Midbrain (tissue), 1 donor: Measurements from ENCODE around the gene PI4KA.
"Not testable (repeated sequence)": the region's sequence is repeated elsewhere in the genome, so short reads cannot be mapped to it uniquely, and the experiment has no call there.

ENCODE experiments used
- DNase-seq: peaks from one replicate; lab custom pipeline; 2025; lab: John Stamatoyannopoulos, UW

The PI4KA gene

DNA sequence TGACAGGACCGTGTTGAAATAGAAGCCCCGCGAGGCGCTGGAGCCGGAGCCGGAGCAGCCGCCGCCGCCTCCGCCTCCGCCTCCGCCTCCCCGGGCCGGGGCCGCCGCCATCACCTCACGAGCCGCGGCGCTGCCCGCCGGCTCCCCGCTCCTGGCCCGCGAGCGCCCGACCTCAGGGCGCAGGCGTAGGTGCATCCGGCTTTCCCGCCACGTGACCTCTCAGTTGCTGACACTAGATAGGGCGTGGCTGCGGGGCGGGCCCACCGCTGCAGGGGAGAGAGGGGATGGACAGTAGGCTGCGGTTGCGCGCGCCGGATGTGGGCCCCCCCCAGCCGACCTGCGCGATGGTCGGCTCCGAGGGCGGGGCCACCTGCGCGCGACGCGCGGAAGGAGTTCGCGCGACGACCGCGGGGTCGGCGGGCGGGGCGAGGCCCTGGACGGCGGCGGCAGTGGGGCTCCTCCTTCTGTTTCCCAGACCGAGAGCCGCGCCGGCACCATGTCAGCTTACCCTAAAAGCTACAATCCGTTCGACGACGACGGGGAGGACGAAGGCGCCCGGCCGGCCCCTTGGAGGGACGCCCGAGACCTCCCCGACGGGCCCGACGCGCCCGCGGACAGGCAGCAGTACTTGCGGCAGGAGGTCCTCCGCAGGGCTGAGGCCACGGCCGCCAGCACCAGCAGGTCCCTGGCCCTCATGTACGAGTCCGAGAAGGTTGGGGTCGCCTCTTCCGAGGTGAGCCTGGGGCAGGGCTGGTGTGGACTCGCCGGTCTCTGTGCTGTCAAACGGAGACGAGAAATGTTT, at the start of gene PI4KA, which contains the start of gene SNAP29:
TSS of gene PI4KA (minus strand) at position 197 of the 802 bp plus-strand sequence. CDS start at position 111, 86 bp downstream.
TSS of gene SNAP29 (plus strand) at position 393 of the 802 bp plus-strand sequence. CDS start at position 497, 104 bp downstream.
- peak; percentile 98 for DNase-seq

DNA sequence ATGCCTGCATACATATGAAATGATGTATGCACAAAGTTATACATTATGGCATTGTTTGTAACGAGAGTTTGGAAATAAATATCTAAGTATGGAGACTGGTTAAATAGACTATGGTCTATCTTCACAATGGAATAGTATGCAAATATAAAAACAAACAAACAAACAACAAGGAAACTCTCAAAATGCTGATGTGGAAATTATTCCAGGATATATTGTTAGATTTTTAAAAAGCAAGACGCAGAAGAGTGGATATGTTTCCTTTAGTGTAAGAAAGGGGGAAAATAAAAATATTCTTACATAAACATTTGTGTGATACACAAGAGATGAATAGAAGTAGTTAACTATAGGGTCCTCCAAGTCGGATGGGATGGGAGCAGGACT, 47.8 kb upstream of the PI4KA start:
- DNase-seq = no peak

DNA sequence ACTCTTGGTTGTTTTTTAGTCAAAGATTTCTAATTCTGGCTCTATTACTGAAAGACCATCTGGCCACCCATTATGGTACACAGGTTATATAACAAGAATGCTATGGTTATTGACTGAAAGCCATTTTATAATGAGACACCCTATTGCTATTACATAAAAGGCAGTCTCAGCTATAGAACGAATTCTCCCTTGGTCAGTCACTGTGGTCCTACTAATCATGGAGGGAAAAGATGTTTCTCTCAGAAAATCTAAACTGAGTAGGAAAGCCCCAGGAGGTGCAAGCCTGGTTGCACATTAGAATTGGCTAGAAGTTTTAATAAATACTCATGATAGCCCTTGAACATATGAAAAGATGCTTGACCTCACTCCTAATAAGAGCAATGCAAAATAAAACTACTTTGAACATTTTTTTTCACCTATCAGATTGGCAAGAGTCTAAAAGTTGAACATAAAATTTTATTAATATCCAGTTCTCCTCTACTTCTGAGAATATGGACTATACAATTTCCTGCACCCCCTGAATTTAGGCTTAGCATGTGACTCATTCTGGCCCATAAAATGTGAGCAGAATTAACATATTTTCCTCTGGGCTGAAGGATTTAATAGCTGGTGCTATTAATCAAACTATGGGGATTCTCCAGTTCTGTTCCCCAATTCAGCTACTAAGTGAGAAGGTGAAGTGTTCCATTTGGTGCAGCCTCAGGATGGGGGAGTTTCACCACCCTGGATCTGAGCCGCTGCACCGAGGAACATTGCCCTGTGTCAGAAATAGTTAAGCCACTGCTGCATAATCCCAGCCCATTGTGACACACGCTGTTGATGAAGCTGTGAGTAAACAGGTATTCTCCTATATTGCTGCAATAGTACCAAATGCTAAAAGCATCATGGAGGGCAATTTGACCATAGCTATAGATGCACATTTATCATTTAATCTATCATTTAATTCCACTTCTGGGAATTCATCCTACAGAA, 47.1 kb upstream of the PI4KA start:
- no peak for DNase-seq

- DNase-seq = no peak
These were observed 46.4 kb upstream of the PI4KA start for GRCh38 chr22:20904980-20905355.

GRCh38 chr22:20904008-20904979, 45.7 kb upstream of the PI4KA start:
- DNase-seq = no peak

DNA sequence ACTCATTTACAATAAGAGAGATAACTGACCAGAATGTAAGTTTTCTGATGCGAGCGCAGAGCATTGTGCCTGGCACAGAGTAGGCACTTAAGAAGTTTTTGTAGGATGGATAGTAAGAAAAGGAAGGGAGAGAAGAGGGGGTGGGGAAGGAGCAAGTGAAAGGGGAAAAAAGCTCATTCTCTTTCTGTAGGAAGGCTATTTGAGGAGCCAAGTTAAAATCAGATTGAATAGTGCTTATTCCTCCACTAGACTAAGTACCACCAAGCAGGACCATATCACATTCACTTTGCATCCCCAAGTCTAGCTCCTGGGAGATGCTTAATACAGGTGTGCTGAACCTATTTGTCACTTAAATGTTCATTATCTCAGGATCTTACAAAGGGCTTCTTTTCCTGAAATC, 44.5 kb upstream of the PI4KA start:
- no peak for DNase-seq

DNA sequence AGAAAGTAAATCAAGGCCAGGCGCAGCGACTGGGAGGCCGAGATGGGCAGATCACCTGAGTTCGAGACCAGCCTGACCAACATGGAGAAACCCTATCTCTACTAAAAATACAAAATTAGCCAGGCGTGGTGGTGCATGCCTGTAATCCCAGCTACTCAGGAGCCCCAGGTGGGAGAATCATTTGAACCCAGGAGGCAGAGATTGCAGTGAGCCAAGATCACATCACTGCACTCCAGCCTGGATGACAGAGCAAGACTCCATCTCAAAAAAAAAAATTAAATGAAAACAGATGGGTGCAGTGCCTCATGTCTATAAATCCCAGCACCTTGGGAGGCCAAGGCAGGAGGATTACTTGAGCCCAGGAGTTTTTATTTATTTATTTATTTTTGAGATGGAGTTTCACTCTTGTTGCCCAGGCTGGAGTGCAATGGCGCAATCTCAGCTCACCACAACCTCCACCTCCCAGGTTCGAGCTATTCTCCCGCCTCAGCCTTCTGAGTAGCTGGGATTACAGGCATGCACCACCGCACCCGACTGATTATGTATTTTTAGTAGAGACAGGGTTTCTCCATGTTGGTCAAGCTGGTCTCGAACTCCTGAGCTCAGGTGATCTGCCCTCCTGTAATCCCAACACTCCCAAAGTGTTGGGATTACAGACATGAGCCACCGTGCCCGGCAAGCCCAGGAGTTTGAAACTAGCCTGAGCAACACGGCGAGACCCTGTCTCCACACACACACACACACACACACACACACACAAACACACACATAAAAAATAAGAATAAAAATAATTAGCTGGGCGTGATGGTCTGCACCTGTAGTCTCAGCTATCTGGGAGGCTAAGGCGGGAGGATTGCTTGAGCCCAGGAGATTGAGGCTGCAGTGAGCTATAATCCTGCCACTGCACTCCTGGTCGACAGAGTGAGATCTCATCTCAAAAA, 42.8 kb upstream of the PI4KA start:
- DNase-seq = not testable (repeated sequence)

GRCh38 chr22:20899827-20900423, 41.3 kb upstream of the PI4KA start:
- no peak for DNase-seq

- DNase-seq = not testable (repeated sequence)
These were observed 39.1 kb upstream of the PI4KA start for GRCh38 chr22:20897737-20898136.

- no peak for DNase-seq
These were observed 32.4 kb upstream of the PI4KA start for GRCh38 chr22:20890975-20891374.

- DNase-seq = no peak
These were observed 31.4 kb upstream of the PI4KA start for GRCh38 chr22:20889904-20890540.

- no peak for DNase-seq
These were observed 30.6 kb upstream of the PI4KA start for GRCh38 chr22:20889025-20889704.

- no peak for DNase-seq
These were observed 28.8 kb upstream of the PI4KA start for GRCh38 chr22:20887375-20887774.

DNA sequence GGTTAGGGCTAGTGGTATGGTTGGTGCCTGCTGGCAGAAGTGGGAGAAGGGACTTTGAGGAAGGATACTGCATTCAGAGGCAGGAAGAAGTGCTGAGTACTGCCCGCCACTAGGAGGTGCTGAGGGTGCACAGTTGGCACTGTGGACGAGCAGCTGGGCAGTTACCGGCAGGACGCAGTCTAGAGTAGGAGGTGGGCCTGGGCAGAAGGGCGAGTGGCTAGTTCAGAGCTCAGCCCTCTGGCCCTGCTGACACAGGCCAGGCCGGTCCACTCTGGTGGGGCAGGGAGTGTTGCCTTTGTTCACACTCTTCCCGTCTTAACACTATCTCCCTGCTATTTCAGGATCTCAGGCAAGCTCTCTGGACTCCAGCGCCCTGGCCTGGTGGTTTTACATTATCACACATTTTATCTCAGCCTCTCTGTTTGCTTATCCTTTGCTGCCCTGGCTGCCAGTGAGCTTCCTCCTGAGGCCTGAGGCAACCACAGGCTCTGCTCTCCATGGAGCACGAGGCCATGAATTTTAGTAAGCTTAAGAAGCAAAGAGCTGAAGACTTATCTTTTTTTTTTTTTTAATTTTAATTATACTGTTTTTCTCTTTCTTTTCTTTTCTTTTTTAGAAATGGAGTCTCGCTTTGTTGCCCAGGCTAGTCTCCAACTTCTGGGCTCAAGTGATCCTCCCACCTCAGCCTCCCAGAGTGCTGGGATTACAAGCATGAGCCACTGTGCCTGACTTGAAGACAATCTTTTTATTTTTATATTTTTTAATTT, 27.1 kb upstream of the PI4KA start:
- peak; percentile 77 for DNase-seq

DNA sequence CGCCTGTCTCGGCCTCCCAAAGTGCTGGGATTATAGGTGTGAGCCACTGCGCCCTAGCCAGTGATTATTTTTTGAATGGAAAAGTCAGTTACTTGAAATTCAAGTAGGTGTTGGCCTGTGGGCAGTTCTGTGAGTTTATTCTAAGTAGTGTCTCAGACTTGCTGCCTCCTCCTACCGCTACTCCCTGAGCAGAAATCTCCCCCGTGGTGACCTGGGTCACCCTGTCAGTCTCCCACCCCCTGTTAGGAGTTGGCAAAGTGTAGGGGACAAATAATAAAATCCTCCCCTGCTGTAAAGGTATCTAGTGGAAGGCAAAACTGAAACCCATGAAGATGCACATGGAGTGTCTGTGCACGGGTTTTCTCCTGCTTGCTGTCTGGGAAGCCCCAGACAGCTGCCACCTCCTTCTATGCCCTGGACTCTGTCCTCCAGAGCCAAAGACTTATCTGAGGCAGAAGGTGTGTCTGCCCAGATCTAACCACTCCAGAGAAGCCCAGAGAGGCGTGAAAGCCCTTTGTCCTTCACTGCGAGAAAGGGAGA, 26.5 kb upstream of the PI4KA start:
- DNase-seq = no peak

DNA sequence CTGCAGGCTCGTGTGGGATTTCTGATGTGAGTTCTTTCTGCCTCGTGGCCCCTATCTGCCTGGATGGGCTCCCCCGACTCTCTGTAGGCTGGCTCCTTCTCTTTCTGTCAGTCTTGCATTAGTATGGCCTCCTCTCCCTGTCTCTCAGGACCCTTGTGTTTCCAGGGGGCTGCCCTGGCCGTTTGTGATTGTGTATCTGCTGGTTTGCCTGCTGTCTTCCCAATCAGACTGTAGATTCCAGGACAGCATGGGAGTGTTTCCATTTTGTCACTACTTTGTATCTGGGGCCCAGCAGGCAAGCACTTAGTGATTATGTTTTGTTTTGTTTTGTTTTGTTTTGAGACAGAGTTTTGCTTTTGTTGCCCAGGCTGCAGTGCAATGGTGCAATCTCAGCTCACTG, 25.8 kb upstream of the PI4KA start:
- no peak for DNase-seq

- DNase-seq = no peak
These were observed 24.2 kb upstream of the PI4KA start for GRCh38 chr22:20882855-20883254.
